T1000 (cell line): ENCODE data around the gene IGFBP6.

Experiments used
- DNase-seq: peaks from one replicate; lab custom pipeline; 2025; ENCODE audit warnings: mixed read lengths; lab: John Stamatoyannopoulos, UW

IGFBP6 gene

DNA sequence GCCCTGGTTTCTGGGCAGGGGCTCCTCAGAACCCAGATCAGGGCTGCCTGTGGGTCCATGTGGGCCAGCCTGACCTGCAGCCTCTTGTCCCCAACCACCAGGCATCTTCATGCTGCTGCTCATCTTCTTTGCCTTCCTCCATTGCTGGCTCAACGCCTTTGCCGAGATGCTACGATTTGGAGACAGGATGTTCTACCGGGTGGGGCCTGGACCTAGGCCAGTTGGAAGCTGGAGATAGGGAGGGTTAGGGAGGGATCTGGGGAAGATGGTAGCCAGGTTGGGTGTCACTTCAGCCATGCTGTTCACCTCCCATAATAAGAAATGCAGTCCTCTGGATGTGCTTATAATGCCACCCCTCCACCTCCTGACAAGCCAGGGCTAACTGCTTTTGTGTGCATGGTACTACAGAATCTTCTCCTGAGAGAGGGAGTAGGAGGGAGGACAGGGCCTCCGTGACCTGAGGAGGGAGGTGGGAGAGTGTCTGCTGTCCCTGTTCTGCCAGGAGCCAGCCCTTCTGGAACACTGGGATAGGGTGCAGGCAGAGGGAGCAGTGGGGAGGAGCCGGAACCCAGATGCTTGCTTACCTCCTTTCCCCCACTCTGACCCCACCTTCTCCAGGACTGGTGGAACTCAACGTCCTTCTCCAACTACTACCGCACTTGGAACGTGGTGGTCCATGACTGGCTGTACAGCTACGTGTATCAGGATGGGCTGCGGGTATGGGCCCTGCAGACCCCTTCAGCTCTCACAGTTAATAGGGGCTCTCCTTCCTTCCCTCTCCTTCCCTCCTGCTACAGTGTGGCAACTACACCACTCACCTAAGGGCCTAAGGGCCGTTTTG is 23.4 kb downstream of the IGFBP6 start:
- no peak for DNase-seq

- DNase-seq, result peak; percentile 53
Measured at GRCh38 chr12:53122961-53123468, 25.5 kb downstream of the IGFBP6 start.

GRCh38 chr12:53123578-53124351 is 26.3 kb downstream of the IGFBP6 start:
- peak; percentile 6 for DNase-seq

GRCh38 chr12:53124352-53124723 is 26.9 kb downstream of the IGFBP6 start:
- no peak for DNase-seq

- no peak for DNase-seq
Measured at GRCh38 chr12:53127169-53127568, 29.7 kb downstream of the IGFBP6 start.

GRCh38 chr12:53128780-53129569 is 31.5 kb downstream of the IGFBP6 start:
- DNase-seq, result no peak

DNA sequence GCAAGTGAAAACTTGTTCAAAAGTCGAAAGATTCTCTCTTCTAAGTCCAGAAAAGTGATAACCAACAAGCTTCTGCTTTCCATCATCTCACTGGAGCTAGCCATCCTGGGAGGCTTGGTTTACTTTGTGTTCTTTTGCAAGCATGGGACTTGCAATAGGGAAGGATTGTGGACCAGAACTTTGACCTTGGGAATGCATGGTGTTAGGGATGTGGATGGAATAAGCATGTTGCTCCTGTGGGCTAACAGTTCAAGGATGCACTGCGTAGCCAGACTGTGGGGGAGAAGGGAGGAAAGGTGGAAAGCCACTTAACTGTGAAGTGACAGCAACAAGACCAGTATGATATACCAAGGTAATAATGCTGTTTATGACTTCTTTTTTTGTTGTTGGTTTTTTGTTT is 34.4 kb downstream of the IGFBP6 start:
- DNase-seq, result no peak

GRCh38 chr12:53133722-53134121 is 36.3 kb downstream of the IGFBP6 start:
- no peak for DNase-seq

GRCh38 chr12:53143355-53143754 is 45.9 kb downstream of the IGFBP6 start:
- no peak for DNase-seq

DNA sequence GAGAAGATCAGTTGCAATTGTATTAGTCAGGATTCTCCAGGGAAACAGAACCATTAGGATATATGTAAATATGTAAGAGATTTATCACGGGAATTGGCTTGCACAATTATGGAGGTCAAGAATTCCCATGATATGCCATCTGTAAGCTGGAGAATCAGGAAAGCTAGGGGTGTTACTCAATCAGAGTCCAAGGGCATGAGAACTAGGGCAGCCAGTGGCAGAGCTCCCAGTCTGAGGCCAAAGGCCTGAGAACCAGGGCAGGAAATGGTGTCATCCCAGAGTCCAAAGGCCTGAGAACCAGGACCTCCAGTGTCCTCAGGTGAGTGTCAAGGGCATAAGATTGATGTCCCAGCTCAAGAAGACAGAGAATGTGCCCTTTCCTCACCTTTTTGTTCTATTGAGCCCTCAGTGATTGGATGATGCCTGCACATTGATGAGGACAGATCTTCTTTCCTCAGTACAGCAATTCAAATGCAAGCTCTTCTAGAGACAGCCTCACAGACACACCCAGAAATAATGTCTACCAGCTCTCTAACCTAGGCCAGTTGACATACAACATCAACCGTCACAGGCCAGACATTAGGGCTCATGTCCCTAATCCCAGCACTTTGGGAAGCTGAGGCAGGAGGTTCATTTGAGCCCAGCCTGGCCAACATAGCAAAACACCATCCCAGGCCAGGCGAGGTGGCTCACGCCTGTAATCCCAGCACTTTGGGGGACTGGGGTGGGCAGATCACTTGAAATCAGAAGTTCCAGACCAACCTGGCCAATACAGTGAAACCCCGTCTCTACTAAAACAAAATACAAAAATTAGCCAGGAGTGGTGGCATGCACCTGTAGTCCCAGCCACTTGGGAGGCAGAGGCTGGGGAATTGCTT is 48.2 kb downstream of the IGFBP6 start:
- DNase-seq, result no peak

DNA sequence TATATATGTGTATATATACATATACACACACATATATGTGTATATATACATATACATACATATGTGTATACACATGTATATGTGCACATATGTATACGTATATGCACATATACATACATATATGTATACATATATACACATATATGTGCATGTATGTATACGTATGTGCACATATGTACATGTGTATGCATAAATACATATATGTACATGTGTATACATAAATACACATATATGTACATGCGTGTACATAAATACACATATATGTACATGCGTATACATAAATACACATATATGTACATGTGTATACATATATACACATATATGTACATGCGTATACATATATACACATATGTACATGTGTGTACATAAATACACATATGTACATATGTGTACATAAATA is 49.7 kb downstream of the IGFBP6 start:
- DNase-seq, result no peak

- no peak for DNase-seq
Measured at GRCh38 chr12:53147653-53148052, 50.2 kb downstream of the IGFBP6 start.

- DNase-seq, result no peak
Measured at GRCh38 chr12:53151039-53151438, 53.6 kb downstream of the IGFBP6 start.
